Chondrocyte (in vitro differentiated cells): Measurements from ENCODE around the gene DOK4. TPM values are rescaled to one million over a fixed set of nuclear protein-coding genes. Genes with fewer than 3 reads are reported as not detected.

ENCODE experiments used
- DNase-seq: peaks from one replicate; pipeline ENCODE4 v3.0.0; 2021; ENCODE audit warnings: mixed read lengths, low spot score
- H3K27ac Mint-ChIP-seq: one replicate; pipeline ENCODE4 v1.8.0; 2021; ENCODE audit warnings: mild to moderate bottlenecking, moderate library complexity, mixed read lengths; ENCODE audit not compliant: unreplicated experiment
- H3K27me3 Mint-ChIP-seq: 2 replicates; pipeline ENCODE4 v1.8.0; 2021; ENCODE audit warnings: low read depth, mixed read lengths
- H3K36me3 Mint-ChIP-seq: 2 replicates; pipeline ENCODE4 v1.8.0; 2021; ENCODE audit warnings: low read depth, mixed read lengths
- H3K4me1 Mint-ChIP-seq: 2 replicates; pipeline ENCODE4 v1.8.0; 2021; ENCODE audit warnings: low read depth, mild to moderate bottlenecking, mixed read lengths
- H3K4me3 Mint-ChIP-seq: one replicate; pipeline ENCODE4 v1.8.0; 2021; ENCODE audit warnings: mild to moderate bottlenecking, moderate library complexity, mixed read lengths; ENCODE audit not compliant: unreplicated experiment
- H3K9me3 Mint-ChIP-seq: 2 replicates; pipeline ENCODE4 v1.8.0; 2021; ENCODE audit warnings: low read depth, mixed read lengths
- total RNA-seq: library from RNA; stranded (reverse); gene quantifications from 3 replicates; pipeline ENCODE4 v1.2.1, GENCODE V29; 2021
- TF ChIP-seq, protein P1 (sequence below): fragments of 200-600 bp; sonication (generic); IDR thresholded peaks from 2 replicates; pipeline ENCODE4 v1.5.0; 2021; ENCODE audit warnings: antibody characterized with exemption, mild to moderate bottlenecking, moderate library complexity

DOK4 gene
- total RNA-seq, 1 donor from 2014 or later, result 26.4 TPM

DNA sequence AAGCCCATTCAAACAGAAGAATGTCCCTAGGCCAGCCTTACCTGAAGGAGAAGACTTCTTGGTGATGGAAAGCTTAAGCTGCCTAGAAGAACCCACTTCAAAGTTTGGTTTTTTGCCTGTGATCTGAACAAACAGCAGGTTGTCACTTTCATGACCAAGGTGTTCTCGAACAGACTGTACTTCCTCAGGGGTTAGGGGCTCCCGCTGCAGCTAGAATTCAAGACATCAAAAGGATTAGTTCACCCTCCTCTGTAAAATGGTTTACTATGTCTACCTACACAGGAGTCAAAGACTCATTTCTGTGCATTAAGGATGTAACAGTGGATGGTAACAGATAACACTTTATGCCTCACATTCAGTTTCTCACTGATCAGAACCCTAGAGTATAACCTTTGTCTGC lies 52.3 kb downstream of the DOK4 start:
- TF ChIP-seq, protein P1, sequence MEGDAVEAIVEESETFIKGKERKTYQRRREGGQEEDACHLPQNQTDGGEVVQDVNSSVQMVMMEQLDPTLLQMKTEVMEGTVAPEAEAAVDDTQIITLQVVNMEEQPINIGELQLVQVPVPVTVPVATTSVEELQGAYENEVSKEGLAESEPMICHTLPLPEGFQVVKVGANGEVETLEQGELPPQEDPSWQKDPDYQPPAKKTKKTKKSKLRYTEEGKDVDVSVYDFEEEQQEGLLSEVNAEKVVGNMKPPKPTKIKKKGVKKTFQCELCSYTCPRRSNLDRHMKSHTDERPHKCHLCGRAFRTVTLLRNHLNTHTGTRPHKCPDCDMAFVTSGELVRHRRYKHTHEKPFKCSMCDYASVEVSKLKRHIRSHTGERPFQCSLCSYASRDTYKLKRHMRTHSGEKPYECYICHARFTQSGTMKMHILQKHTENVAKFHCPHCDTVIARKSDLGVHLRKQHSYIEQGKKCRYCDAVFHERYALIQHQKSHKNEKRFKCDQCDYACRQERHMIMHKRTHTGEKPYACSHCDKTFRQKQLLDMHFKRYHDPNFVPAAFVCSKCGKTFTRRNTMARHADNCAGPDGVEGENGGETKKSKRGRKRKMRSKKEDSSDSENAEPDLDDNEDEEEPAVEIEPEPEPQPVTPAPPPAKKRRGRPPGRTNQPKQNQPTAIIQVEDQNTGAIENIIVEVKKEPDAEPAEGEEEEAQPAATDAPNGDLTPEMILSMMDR, result no peak
- H3K9me3 Mint-ChIP-seq, result no peaks in the 10 kb centered on the region
- H3K36me3 Mint-ChIP-seq, result peaks cover 45% of the 10 kb centered on the region
- no peak overlapping the region for H3K4me3 Mint-ChIP-seq
- DNase-seq, result no peak
- H3K4me1 Mint-ChIP-seq, result peaks cover 4% of the 10 kb centered on the region
- no peaks in the 10 kb centered on the region for H3K27me3 Mint-ChIP-seq
- H3K27ac Mint-ChIP-seq, result no peak overlapping the region

DNA sequence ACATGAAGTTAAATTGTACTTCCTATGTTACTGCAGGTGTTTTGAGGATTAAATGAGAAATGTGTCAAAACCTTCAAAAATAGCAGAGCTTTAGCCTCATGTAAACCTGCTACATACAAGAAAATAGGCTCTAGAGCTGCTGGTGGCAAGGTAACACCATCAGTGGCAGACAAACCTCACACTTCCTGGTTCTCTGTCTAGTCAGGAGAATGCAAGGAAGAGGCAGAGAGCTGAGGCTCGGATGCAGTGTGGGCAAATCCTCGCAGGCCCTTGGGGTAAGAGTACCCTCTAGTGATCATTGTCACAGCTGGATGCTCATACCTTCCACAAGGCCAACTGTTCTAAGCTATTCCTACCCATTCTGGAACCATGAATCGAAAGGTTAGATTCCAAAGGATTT lies 53.3 kb downstream of the DOK4 start:
- H3K27me3 Mint-ChIP-seq, result no peaks in the 10 kb centered on the region
- H3K4me1 Mint-ChIP-seq, result peaks cover 4% of the 10 kb centered on the region
- H3K36me3 Mint-ChIP-seq, result peaks cover 44% of the 10 kb centered on the region
- no peak overlapping the region for H3K27ac Mint-ChIP-seq
- no peak for DNase-seq
- H3K9me3 Mint-ChIP-seq, result no peaks in the 10 kb centered on the region
- TF ChIP-seq, protein P1, result no peak
- no peak overlapping the region for H3K4me3 Mint-ChIP-seq

DNA sequence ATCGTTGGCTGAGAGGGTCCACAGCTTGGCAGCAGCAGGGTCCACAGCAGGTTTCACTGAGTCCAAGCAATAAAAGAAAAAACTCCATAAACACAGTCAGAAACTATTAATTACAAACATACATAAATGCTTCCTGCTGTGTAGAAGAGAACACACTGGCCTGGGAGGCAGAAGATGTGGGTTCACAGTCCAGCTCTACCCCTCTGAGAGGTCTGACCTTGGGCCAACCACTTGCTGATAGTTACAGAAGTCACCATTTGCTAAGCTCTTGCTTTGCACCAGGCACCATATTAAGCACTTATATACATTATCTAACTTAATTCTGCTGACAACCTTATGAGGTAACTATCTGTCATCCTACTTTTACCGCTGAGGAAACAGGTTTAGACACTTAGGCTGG lies 53.8 kb downstream of the DOK4 start:
- Mint-ChIP-seq H3K9me3 (no peaks in the 10 kb centered on the region), H3K27ac (no peak overlapping the region), H3K36me3 (peaks cover 48% of the 10 kb centered on the region), H3K27me3 (no peaks in the 10 kb centered on the region), H3K4me1 (peaks cover 4% of the 10 kb centered on the region), H3K4me3 (no peak overlapping the region)
- DNase-seq, result no peak
- TF ChIP-seq, protein P1, result no peak

DNA sequence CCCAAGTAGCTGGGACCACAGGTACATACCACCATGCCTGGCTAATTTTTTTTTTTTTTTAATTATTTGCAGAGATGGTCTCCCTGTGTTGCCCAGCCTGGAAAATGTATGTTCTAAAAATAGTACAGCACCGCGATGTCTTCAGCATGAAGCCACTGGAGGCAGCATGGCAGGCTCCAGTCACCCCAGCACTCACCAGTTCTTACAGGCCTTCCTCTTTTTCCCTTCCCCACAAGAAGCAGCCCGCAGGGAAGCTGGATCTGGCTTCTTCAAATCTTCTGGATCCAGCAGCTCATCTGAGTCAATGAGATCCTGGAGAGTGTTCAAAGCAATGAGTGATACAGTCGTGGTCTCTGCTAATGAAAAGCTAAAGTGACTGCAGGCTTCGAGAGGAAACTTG lies 55.3 kb downstream of the DOK4 start:
- DNase-seq, result no peak
- Mint-ChIP-seq H3K36me3 (peaks cover 48% of the 10 kb centered on the region), H3K9me3 (no peaks in the 10 kb centered on the region), H3K4me1 (peaks cover 4% of the 10 kb centered on the region), H3K27me3 (no peaks in the 10 kb centered on the region), H3K4me3 (no peak overlapping the region), H3K27ac (no peak overlapping the region)
- TF ChIP-seq, protein P1, result no peak

DNA sequence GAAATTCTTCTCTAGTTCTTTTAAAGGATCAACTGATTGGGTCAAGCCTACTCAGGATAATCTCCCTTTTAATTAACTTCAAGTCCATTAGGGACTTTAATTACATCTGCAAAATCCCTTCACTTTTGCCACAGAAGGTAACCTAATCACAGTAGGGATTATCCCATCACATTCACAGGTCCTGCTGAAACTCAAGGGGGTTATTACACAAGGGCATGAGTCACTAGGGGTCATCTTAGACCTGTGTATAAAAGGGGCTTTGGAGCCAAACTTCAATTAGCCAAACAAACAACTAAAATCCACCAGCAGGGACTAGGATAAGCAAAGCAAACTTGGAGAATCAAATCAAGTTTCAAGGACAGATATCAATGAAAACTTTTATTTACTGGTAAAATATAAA lies 58.5 kb downstream of the DOK4 start:
- TF ChIP-seq, protein P1, result no peak
- H3K4me1 Mint-ChIP-seq, result peaks cover 4% of the 10 kb centered on the region
- peaks cover 33% of the 10 kb centered on the region for H3K36me3 Mint-ChIP-seq
- no peak for DNase-seq
- no peaks in the 10 kb centered on the region for H3K9me3 Mint-ChIP-seq
- H3K27ac Mint-ChIP-seq, result no peak overlapping the region
- H3K27me3 Mint-ChIP-seq, result no peaks in the 10 kb centered on the region
- no peak overlapping the region for H3K4me3 Mint-ChIP-seq
